ENCODE measurements around the gene YAP1.
"Not testable (repeated sequence)": the region's sequence is repeated elsewhere in the genome, so short reads cannot be mapped to it uniquely, and the experiment has no call there.

YAP1 gene

DNA sequence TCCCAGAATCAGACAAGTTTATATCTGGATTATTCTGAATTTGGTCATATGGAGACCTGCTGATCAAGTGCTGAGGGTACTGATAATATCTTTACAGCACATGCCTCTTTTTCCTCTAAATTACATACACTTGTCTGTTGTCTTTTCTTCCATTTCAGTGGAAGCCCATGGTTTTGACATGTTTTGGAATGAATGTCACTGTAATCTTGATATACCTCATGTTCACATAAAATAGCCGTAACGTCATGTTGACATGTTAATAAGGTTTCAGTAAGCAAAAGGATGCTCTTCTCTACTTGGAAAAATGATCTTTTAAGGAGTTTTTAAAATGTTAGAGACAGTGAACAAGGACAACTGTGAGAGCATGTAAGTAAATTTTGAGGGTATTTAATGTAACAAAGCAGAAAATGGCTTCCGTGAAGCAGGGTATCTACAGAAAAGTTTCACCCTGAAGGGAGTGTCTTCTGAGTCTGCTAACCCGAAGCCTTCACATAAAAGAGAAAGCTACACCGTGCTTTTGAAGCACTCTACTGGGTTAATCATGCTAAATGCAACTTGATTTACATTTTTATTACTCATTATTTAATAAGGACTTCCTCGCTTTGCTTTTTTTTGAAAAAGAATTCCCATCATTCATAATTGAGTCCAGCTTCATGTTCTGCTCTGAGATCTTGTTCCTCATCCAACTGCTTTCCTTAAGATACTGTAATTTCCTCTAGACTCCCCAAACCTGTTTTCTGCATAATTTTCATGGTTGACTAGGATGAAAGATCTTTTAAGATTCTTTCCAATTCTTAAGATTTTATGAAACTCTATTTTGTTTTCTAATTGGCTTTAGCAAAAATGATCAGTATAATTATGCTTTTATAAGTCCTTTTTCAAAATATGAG, 56.2 kb downstream of the YAP1 start:
- no peak for DNase-seq

DNA sequence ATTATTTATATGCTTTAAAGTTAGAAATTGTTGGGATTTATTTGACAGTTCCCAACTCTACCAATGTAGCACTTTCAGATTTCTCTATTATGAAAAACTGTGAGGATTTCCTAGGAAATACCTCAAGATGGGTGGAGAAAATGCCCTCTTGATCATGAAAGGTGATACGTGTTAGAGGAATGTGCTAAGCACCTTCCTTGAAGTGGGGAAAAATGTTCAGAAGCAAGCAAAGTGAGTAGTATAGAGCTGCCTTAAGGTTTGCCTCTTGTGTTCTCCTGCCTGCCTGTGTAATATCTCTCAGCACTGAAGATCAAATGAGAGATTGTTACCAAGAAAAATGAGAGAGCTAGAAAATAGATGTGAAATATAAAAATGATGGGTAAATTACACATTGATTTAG, 58.2 kb downstream of the YAP1 start:
- peak; percentile 48 for DNase-seq

DNA sequence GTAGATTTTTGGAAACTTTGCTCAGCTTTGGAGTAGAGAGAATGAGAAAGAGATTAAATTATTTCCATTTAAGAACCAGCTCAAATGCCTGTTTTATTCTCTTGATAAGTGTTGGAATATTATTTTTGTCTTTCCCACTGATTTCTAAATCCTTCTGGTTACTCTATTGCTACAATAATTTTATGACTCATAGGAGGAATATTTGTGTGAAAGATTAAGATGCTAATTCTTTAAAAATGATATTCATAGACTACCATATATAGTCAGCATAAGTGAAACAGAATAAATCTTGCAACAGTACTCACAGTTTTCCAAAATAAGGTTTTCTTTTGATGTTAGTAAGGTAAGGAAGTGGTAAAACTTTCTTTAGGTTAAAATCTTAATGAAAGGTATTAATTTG, 60.9 kb downstream of the YAP1 start:
- peak; percentile 74 for DNase-seq

DNA sequence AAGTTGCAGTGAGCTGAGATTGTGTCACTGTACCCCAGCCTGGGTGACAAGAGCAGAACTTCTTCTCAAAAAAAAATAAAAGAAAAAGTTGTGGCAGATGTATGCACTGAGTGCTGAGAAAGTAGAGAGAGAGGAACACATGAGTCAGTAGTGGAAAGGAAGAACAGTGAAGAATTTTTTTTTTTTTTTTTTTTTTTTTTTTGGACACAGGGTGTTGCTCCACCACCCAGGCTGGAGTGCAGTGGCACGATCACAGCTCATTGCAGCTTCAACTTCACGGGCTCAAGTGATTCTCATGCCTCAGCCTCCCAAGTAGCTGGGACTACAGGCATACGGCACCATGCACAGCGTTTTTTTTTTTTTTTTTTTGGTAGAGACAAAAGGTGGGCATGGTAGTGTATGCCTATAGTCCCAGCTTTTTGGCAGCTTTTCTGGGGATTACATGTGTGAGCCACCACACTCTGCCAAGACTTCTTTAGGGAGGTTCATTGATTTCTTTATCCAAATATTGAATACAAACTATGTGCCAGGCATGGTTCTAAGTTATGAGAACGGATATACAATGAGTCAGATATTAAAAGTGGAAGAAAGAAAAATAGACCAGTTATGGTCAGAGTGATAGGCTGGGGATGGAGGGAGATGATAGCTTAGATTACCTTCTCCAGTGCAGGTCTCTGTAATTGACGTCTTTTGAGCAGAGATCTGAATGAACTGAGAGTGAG, 62.0 kb downstream of the YAP1 start:
- DNase-seq: peak; percentile 74

DNA sequence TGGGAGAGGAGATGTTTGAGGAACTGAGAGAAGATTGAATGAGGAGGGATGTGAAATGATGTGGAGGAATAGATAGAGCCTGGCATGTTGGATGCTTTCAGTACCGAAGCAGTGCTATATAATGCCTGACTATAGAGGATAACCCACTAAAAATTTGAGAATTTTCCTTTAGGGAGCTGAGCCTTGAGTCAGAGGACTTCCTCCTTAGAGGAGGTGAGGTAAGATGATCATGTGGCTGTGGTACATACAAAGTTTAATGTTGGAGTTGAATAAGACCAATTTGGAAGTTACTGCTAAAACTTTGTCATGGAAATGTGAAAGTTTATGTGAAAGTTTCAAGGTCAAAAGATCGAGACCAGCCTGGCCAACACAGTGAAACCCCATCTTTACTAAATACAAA, 66.9 kb downstream of the YAP1 start:
- DNase-seq: peak; percentile 26

DNA sequence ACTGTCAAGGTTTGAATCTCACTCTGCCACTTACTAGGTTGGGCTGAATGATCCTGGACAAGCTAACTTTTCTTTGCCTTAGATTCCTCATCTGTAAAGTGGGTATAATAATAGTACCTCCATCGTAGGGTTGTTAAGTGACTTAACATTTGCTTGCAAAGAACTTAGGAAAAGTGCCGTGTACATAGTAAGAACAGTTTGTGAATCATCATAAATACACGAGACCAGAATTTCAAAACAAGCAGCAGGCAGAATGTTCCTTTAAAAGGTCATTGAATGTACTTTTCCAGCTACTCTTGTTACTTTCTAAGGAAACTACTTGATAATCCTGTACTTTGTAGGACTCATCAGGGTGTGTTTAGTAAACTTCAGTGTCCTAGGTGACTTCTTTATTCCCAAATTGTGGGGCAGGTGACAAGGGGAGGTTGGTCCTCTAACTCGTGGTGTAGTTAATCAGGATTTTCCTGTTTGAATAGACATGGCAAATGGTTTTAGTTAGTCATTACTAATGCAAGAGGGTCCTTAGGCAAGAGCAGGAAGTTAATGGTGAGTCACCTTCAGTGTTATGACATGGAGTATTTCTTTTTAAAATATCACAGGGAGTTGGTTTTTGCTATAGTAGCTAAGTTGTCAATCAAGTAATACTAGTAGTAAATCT, 67.9 kb downstream of the YAP1 start:
- peak; percentile 86 for DNase-seq

DNA sequence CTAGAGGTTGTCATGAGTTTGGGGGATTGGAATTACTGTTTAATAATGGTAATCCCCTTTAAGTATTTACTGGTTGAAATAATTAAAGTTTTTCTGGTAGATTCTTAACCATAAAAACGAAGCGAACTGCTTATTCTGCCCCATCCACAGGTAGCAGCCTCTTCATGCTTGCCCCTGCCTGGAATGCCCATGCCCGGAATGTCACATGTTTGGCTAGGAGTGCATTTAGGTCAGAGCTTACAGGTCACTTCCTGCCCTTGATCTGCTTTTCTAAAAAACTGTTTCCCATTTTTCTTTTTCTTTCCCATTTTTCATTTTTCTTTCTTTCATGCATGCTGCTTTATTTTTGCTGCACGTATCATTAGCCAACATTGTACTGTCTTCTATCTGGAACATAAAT, 69.1 kb downstream of the YAP1 start:
- no peak for DNase-seq

DNA sequence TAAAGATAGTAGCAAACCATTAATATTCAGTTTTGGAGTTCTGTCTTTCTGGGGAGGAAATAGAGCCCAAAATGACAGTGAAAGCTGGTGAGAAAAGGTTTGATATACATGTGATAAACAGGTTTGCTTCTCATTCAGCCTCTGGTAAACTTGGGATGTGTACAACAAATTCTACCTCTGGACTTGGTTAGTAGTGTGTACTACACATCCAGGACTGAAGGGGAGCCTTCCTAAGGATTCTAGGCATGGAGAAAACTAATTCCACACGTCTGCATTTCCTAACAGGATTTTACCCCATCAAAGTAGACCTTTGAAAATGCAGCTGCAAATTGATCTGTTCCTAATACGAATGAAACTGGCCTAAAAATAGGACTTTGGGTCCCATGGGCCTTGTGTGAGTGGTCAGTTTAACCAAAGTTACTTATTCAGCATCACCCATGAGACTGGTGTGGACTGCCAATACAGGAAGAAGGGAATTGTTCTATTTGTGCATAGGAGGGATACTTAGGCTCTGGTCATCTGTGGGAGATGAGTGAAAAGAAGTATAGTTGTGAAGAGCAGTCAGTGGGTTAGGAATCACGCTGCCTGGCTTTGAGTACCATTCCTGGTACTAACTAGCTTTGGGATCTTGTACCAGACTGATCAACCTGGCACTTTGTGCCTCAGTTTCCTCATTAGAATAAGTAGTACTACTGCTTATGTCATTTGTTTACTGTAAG, 74.2 kb downstream of the YAP1 start:
- DNase-seq: no peak

DNA sequence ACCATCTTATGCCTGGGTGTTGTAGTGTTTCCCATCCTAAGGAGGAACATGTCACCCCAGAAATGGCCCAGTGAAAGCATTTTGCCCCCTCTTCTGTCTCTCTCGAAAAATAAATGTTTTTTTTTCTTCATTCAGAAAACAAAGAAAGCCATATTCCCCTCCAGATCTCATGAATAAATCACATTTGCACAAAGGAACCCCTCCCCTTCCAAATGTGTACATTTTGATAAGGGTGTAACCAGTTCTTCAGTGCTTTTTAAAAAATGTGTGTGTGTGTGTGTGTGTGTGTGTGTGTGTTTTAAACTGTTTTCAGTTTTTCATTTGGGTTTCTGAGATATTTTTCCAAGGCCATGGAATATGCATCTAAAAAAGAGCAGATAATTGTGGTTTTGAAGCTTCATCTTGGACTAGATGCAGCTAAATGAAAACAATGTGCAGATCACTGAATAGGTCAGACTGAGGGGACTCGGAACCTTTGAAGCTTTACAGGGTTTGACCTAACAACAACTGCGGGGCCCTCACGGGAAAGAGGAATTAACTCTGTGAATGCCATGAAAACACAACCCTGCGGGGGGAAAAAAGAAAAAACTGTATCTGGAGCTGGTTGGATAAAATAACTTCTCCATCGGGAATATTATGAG, 76.4 kb downstream of the YAP1 start:
- DNase-seq: no peak

DNA sequence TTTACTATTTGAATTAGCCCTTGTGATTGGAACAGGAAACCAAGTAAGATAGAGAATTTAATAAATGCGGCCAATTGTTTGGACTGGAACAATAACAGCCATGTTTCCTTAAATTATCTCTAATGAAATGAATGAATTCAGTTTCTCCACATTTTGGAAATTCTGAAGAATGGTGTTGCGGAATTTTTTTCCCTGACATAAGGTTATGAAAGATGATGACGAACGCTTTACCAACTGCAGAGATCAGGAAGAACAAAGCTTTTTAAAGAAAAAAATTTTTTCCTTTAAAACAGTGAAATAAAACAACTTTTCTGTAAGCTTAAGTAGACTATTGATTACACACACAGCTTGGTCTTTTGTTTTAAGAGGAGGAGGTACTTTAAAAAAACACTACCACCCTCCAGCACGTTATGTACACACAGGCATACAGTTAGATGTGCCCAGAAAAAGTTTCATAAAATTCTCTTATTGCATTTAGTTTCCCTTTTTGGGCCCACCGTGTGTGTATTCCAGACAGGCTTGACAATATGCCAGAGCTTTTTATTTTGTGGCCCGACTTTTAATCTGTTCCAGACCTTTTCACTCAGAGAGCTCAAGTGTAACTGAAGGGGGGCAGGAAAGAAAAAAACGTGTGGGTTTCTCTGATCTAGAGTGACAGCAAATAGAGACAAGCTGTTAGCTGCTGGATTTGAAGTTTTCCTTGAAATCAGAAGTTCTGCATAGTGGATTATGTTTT, 77.3 kb downstream of the YAP1 start:
- DNase-seq: no peak

DNA sequence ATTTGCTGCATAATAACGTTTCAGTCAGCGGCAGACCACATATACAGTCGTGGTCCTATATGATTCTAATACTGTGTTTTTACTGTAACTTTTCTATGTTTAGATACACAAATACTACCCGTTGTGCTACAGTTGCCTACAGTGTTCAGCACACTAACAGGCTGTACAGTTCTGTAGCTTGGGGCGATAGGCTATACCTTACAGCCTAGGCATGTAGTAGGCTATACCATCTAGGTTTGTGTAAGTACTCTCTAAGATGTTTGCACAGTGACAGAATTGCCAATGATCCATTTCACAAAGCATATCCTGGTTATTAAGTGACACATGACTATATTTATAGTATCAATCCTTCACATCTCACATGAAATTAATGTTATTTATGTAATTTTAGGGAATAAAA, 78.2 kb downstream of the YAP1 start:
- DNase-seq: no peak

DNA sequence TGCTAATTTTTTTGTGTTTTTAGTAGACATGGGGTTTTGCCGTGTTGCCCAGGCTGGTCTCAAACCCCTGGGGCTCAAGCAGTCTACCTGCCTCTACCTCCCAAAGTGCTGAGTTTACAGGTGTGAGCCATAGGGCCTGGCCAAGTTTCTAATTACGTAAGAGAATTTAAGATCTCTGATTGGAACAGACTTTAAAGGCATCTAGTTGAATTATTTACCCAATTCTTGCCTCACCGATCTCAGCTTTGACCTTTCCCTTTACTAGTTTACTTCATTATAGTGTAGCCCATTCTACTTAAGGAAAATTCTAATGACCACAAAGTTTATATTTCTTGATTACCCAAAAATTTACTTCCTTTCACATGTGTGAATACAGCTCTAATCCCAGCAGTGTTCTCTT, 81.6 kb downstream of the YAP1 start:
- DNase-seq: no peak

DNA sequence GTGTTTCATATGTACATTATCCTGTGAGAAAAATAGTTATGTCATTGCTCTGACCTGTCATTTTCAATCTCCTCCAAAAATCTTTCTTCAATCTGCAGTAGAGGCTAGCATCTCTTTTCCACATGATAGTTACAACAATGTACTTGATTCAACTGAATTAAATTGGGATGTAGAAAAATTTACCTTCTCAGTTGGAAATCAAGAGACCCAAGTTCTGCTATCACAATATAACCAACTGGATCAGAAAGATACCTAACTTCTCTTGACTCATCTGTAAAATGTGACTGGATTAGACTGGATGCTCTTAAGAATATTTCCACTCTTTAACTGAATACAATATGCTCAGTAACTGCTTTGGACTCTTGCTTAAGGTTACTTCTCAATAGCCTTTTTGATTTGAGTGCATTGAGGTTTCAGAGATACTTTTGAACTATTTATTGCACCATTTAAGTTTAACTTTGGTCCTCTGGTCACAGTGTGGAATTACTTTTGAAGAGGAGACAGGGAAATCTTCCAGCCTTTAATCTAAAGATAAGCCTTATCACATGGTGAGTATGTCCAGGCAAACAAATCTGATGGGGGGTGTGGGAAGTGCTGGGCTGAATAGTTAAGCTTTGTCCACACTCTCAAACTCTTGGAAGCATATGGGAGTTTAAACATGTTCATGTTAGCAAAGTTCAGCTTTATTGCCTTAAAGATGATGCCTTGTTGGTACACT, 82.3 kb downstream of the YAP1 start:
- DNase-seq: no peak

DNA sequence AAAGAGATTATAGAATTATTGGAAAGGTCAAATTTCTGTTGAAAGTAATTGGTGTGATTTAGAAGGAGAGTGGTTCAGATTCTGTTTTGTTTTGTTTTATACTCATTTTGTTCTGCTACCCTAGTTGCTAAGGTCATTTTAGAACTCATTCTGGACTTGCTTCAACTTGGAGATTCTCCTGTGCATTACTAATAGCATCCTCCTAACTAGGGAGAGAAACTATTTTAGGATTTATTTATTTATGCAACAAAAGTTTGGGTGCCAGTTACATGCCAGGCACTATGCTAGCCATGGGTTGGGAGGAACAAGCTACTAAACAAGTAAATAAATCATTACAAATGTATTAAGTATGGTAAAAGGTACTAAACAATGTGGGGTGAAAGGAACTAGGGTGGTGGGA, 84.0 kb downstream of the YAP1 start:
- no peak for DNase-seq

DNA sequence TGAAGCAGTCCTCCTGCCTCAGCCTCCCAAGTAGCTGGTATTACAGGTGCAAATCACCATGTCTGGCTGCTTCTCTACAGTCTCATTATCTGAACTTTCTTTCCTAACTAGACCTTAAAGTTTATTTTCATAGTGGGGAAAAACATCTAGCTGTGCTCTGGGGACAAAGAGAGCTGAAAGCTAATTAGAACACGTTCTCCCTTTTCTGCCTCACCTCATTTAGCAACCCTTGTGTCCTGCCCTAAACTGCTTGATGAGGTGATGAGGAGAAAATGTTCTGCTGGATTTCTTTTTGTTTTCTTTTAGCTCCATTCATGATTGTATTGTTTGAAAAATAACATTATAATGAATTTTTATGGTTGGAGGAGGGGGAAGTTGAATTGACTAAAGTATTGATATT, 84.7 kb downstream of the YAP1 start:
- no peak for DNase-seq

DNA sequence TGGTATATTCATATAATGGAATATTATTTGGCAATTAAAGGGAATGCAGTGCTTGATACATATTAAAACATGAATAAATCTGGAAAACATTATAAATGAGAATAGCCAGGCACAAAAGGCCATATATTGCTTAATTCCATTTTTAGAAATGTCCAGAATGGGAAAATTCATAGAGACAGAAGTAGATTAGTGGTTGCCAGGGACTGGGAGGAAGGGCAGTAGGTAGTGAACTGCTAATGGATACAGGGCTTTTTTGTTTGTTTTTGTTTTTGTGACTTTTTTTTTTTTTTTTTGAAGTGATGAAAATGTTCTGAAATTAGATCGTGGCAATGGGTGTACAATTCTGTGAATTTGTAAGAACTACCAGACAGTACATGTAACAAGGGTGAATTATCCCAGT, 86.1 kb downstream of the YAP1 start:
- DNase-seq: no peak

DNA sequence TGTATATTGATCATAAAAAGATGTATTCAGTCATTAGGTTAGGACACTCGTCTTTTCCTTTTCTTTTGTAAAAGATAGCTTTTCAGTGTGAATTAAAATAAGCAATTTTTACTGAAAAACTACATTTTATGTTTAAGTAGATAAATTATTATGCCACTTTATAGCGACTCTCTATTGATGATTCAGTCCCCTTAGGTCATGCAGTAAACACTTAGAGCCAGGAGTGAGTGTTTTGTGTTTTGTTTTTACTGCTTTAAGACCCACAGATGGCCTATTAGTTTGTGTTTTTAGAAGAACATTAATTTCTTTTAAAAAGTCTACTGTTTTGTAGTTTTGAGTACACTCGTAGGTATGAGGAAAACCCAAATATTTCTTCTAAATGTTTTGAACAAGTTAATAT, 86.6 kb downstream of the YAP1 start:
- peak; percentile 22 for DNase-seq

DNA sequence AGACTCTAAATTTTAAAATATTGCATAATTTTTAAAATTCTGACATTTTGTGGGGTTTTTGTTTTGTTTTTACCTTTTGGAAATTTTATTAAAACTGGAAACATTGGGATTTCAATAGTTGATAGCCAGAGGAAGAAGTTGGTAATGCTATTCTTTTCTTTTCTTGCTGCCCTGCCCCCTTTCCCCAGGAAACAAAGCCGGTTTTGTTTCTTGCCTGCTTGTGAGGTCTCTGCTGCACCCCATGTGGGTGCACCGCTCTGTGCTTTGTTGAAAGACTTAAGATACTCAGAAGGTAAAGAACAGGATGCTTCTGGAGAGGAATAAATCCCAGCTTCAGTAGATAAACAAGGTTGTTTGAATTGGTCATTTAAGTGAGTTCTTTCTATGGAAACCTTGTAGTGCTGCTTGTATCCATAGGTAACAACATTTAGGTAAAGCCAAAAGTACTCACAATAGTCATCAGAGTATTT, 87.5 kb downstream of the YAP1 start:
- DNase-seq: no peak

DNA sequence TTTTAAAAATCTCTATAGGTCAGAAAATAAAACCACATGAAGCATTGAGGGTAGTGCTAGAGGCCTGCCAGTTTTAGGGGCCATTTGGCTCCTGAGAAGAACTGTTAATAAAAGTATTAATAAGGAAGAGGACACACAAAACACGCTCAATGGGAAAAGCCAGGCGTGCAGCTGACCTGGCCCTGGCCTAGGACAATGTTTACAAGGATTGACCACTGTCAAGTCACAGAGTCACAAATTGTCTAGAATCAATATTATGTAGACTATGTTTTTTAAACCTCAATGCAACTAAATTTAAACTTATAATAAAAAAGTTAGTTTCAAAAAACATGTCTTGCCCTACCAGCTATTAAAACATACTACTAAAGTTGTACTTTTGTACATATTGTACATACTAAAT, 89.4 kb downstream of the YAP1 start:
- no peak for DNase-seq

DNA sequence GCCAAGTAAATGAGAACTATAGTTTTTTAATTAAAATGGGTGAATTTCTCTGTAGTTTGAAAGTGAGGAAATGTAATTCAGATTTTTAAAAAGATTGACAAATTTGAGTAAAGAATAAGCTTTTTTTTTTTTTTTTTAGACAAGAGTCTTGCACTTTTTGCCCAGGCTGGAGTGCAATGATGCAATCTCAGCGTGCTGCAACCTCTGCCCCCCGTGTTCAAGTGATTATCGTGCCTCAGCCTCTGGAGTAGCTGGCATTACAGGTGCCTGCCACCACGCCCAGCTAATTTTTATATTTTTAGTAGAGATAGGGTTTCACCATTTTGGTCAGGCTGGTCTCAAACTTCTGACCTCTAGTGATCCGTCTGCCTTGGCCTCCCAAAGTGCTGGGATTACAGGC, 90.1 kb downstream of the YAP1 start:
- not testable (repeated sequence) for DNase-seq

DNA sequence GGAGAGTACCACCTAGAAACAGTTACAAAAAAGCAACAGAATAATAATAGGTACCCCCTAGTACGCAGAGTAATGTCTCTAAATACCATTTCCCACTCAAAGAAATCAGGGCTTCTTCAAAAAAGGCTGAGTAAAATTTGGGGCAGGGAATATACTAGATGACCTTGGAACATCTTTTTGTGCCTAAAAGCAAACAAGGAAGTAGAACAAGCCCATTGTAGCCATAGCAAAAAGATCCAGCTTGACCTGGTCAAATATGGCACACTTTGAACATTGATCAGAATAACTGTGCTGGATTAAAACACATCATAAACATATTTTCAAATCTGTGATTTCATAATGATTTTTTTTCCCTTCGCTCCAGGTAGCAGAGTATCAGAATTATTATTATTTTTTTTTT, 91.5 kb downstream of the YAP1 start:
- DNase-seq: no peak

Measured in EL (cell line).